GM12878 (cell line): ENCODE data around the gene SHC3. TPM values are rescaled to one million over a fixed set of nuclear protein-coding genes. Genes with fewer than 3 reads are reported as not detected.

ENCODE experiments used
- ATAC-seq: fragments of 200-7000 bp; cut with Tn5 transposase; 3 replicates; pipeline ENCODE4 v1.9.1; 2020; ENCODE audit warnings: mild to moderate bottlenecking, moderate library complexity
- BruUV-seq: library from RNA; stranded (reverse); fragments of 400-500 nt; replicated peaks from 2 replicates; lab custom pipeline; 2021; lab: Mats Ljungman, UMichigan
- CTCF ChIA-PET: fragments of 300-600 bp; sonication (Branson Sonifier 250); formaldehyde crosslinking; extraction: SDS; loops from one replicate; lab custom pipeline; 2021; ENCODE audit warnings: inconsistent platforms; lab: Yijun Ruan, JAX
- POLR2A ChIA-PET: fragments of 350-600 bp; formaldehyde crosslinking; extraction: SDS; loops from one replicate; lab custom pipeline; 2021; ENCODE audit warnings: inconsistent platforms; lab: Charles Lee
- RAD21 ChIA-PET: fragments of 300-600 bp; sonication (Branson Sonifier 250); formaldehyde crosslinking; loops from one replicate; lab custom pipeline; 2023; ENCODE audit warnings: antibody characterized with exemption; ENCODE audit not compliant: unreplicated experiment; lab: Charles Lee
- SMC1A ChIA-PET: fragments of 300-600 bp; sonication (Branson Sonifier 250); formaldehyde crosslinking; loops from one replicate; lab custom pipeline; 2023; ENCODE audit not compliant: unreplicated experiment, uncharacterized antibody; lab: Charles Lee
- DNase-seq: peaks from one replicate; pipeline ENCODE4 v3.0.0-alpha.2; 2011; ENCODE audit warnings: low read depth, low spot score
- FAIRE-seq: peaks from 3 replicates; lab custom pipeline; 2011; peaks lifted over from hg19 to GRCh38; lab: Jason Lieb, UNC
- H2AFZ ChIP-seq: 2 replicates; pipeline ENCODE4 v1.6.0; 2011; ENCODE audit warnings: low read depth, low read length, control low read depth; ENCODE audit not compliant: control insufficient read depth
- H3K27ac ChIP-seq: 2 replicates; pipeline ENCODE4 v1.5.1; 2011; ENCODE audit warnings: control low read depth; ENCODE audit not compliant: control insufficient read depth, insufficient read depth
- H3K27me3 ChIP-seq, 2 experiments: replicated peaks in 1 of 2; 2 replicates each; pipeline versions ENCODE4 v1.6.0 to v1.6.1; 2011; ENCODE audit warnings: low read length in 1 of 2; ENCODE audit not compliant: control insufficient read depth in 2 of 2, insufficient read depth in 2 of 2
- H3K36me3 ChIP-seq, 2 experiments: 2 replicates each; pipeline ENCODE4 v1.5.1; 2011; ENCODE audit warnings: low read length in 1 of 2; ENCODE audit not compliant: control insufficient read depth in 2 of 2, insufficient read depth in 2 of 2
- H3K4me1 ChIP-seq: 2 replicates; pipeline ENCODE4 v1.6.1; 2011; ENCODE audit warnings: mild to moderate bottlenecking, low read length, moderate library complexity, mixed read lengths; ENCODE audit not compliant: control insufficient read depth, insufficient read depth
- H3K4me2 ChIP-seq: 2 replicates; pipeline ENCODE4 v1.6.0; 2011; ENCODE audit warnings: control low read depth; ENCODE audit not compliant: control insufficient read depth, insufficient read depth
- H3K4me3 ChIP-seq: fragments of 200-600 bp; sonication (generic); 2 replicates; pipeline ENCODE4 v1.5.1; 2016
- H3K79me2 ChIP-seq: 2 replicates; pipeline ENCODE4 v1.6.0; 2011; ENCODE audit warnings: low read length; ENCODE audit not compliant: control insufficient read depth, insufficient read depth
- H3K9ac ChIP-seq: 2 replicates; pipeline ENCODE4 v1.8.0; 2011; ENCODE audit warnings: low read length, control low read depth, mixed read lengths; ENCODE audit not compliant: control insufficient read depth, insufficient read depth
- H3K9me3 ChIP-seq: replicated peaks from 3 replicates; pipeline ENCODE4 v1.5.1; 2011; ENCODE audit warnings: mild to moderate bottlenecking, low read length; ENCODE audit not compliant: control insufficient read depth, insufficient read depth
- H4K20me1 ChIP-seq: 2 replicates; pipeline ENCODE4 v1.6.0; 2011; ENCODE audit not compliant: control insufficient read depth, insufficient read depth
- NFYA ChIP-seq: IDR thresholded peaks from 2 replicates; pipeline ENCODE4 v1.6.1; 2011; ENCODE audit warnings: low read depth, mild to moderate bottlenecking, low read length, improper control_type of control experiment, borderline replicate concordance
- RCOR1 ChIP-seq: conservative IDR thresholded peaks from 2 replicates; pipeline ENCODE4 v1.6.1; 2012; ENCODE audit warnings: low read depth, low read length, improper control_type of control experiment
- WGBS: methylation state at CpG from one replicate; pipeline ENCODE4 v1.1.6; 2016; ENCODE audit warnings: low lambda C conversion rate; ENCODE audit not compliant: insufficient replicate concordance, insufficient coverage; ENCODE audit errors: missing lambda C conversion rate; 5-methylcytosine and 5-hydroxymethylcytosine counted together
- in situ Hi-C: fragments of 300-500 bp; cut with MboI; formaldehyde crosslinking; loops from 9 replicates; pipeline ENCODE4 v1.14.3; 2018; ENCODE audit warnings: mixed read lengths
- intact Hi-C: fragments of 100-400 bp; cut with micrococcal nuclease; formaldehyde crosslinking; loops from one replicate; pipeline ENCODE4 v1.14.2; 2022; ENCODE audit not compliant: unreplicated experiment
- polyA plus RNA-seq, 11 experiments: library from polyadenylated mRNA; depleted of rRNA in 4 of 11; unstranded in 6 of 11; stranded (reverse) in 5 of 11; fragments of >200 nt; fragmentation: Nextera tagmentation in 4 of 11; fragmentation: Illumina TruSeq in 1 of 11; extraction: Ambion mirVana in 4 of 11; extraction: Trizol in 1 of 11; gene quantifications; 1 replicate in 1 of 11; 2 replicates in 10 of 11; pipeline versions ENCODE4 v1.2.1 to v1.2.3, GENCODE V29; 2011 to 2016; ENCODE audit warnings: inconsistent platforms in 2 of 11, missing spikeins in 2 of 11, low read depth in 1 of 11
- total RNA-seq, 4 experiments: library from RNA; depleted of rRNA in 3 of 4; stranded (reverse); fragments of >200 nt in 3 of 4; fragmentation: Illumina TruSeq in 1 of 4; extraction: Trizol in 1 of 4; gene quantifications; 2 replicates each; pipeline versions ENCODE4 v1.2.1 to v1.2.3, GENCODE V29; 2013 to 2021
- TF ChIP-seq, protein P1 (sequence below): IDR thresholded peaks from 2 replicates; pipeline ENCODE4 v1.6.1; 2012; ENCODE audit warnings: improper control_type of control experiment, low read depth, low read length; ENCODE audit not compliant: insufficient replicate concordance
- TF ChIP-seq, protein P2 (sequence below): fragments of 450-650 bp; IDR thresholded peaks from 2 replicates; pipeline ENCODE4 v1.6.1; 2017; ENCODE audit warnings: mild to moderate bottlenecking, moderate library complexity
- TF ChIP-seq, protein P3 (sequence below): fragments of 450-650 bp; IDR thresholded peaks from 2 replicates; pipeline ENCODE4 v1.6.1; 2016; ENCODE audit warnings: mild to moderate bottlenecking, moderate library complexity, borderline replicate concordance

SHC3 gene
- total and polyA plus RNA-seq, 10 of the 15 experiments (the other 5 are each of a cell fraction or from before 2014, with no cell fraction given) = 0.01 to 0.06 TPM; not detected in 8

DNA sequence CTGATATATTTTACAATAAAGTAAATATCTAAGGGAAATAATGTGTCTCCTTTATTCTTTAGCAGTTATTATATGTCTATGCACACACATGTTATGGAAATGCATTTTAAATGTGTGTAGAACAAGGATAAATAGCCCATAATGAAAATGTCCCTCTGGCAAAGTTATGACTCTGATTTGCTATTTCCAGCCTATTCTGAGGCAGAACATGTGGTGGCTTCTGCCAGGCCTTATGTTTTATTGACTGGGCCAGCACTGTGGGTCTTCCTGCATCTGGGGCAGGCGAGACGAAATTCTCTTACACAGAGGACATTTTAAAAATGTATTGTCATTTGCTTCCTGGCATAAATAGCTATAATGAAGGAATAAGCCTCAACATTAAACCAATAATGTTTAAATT, 134.5 kb downstream of the SHC3 start (continued):
- TF ChIP-seq, protein P1, sequence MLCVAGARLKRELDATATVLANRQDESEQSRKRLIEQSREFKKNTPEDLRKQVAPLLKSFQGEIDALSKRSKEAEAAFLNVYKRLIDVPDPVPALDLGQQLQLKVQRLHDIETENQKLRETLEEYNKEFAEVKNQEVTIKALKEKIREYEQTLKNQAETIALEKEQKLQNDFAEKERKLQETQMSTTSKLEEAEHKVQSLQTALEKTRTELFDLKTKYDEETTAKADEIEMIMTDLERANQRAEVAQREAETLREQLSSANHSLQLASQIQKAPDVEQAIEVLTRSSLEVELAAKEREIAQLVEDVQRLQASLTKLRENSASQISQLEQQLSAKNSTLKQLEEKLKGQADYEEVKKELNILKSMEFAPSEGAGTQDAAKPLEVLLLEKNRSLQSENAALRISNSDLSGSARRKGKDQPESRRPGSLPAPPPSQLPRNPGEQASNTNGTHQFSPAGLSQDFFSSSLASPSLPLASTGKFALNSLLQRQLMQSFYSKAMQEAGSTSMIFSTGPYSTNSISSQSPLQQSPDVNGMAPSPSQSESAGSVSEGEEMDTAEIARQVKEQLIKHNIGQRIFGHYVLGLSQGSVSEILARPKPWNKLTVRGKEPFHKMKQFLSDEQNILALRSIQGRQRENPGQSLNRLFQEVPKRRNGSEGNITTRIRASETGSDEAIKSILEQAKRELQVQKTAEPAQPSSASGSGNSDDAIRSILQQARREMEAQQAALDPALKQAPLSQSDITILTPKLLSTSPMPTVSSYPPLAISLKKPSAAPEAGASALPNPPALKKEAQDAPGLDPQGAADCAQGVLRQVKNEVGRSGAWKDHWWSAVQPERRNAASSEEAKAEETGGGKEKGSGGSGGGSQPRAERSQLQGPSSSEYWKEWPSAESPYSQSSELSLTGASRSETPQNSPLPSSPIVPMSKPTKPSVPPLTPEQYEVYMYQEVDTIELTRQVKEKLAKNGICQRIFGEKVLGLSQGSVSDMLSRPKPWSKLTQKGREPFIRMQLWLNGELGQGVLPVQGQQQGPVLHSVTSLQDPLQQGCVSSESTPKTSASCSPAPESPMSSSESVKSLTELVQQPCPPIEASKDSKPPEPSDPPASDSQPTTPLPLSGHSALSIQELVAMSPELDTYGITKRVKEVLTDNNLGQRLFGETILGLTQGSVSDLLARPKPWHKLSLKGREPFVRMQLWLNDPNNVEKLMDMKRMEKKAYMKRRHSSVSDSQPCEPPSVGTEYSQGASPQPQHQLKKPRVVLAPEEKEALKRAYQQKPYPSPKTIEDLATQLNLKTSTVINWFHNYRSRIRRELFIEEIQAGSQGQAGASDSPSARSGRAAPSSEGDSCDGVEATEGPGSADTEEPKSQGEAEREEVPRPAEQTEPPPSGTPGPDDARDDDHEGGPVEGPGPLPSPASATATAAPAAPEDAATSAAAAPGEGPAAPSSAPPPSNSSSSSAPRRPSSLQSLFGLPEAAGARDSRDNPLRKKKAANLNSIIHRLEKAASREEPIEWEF = no peak

DNA sequence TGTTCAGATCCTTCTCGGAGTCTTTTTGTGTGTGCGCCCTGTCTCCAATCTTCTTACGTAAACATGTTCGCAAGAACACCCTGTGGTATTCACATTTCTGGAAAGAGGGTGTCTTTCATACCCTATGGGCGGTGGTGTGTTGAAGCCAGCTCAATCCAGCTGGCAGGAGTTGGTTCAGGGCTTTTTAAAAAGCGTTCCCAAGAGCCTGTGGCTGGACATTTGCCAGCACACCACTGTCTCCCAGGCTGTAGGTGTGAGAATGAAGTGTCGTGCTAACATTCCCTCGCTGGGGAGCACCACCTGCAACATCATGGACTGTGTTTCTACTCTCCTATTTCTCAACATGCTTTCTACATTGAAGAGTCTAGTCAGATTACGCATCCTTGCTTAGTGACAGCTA, 135.6 kb downstream of the SHC3 start:
- H3K4me1 ChIP-seq = no peaks in the 10 kb centered on the region
- H2AFZ ChIP-seq = no peak overlapping the region
- 54% methylated on average over 9 of the region's 9 CpGs for whole genome bisulfite sequencing
- no peaks in the 10 kb centered on the region for H3K79me2 ChIP-seq
- H3K9me3 ChIP-seq = no peaks in the 10 kb centered on the region
- ChIA-PET RAD21 (no interaction called here), POLR2A (no interaction called here), CTCF (no interaction called here), SMC1A (no interaction called here)
- no peak overlapping the region for H3K4me3 ChIP-seq
- no peaks in the 10 kb centered on the region for H3K27me3 ChIP-seq
- no TSS peak for BruUV-seq
- H4K20me1 ChIP-seq = no peaks in the 10 kb centered on the region
- in situ Hi-C loops (no loop called here), intact Hi-C loops (no loop called here)
- DNase-seq (no peak), ATAC-seq (no peak), FAIRE-seq (no peak)
- H3K36me3 ChIP-seq = no peaks in the 10 kb centered on the region
- no peak overlapping the region for H3K4me2 ChIP-seq
- no peak overlapping the region for H3K27ac ChIP-seq
- H3K9ac ChIP-seq = no peak overlapping the region
- TF ChIP-seq, protein P2, sequence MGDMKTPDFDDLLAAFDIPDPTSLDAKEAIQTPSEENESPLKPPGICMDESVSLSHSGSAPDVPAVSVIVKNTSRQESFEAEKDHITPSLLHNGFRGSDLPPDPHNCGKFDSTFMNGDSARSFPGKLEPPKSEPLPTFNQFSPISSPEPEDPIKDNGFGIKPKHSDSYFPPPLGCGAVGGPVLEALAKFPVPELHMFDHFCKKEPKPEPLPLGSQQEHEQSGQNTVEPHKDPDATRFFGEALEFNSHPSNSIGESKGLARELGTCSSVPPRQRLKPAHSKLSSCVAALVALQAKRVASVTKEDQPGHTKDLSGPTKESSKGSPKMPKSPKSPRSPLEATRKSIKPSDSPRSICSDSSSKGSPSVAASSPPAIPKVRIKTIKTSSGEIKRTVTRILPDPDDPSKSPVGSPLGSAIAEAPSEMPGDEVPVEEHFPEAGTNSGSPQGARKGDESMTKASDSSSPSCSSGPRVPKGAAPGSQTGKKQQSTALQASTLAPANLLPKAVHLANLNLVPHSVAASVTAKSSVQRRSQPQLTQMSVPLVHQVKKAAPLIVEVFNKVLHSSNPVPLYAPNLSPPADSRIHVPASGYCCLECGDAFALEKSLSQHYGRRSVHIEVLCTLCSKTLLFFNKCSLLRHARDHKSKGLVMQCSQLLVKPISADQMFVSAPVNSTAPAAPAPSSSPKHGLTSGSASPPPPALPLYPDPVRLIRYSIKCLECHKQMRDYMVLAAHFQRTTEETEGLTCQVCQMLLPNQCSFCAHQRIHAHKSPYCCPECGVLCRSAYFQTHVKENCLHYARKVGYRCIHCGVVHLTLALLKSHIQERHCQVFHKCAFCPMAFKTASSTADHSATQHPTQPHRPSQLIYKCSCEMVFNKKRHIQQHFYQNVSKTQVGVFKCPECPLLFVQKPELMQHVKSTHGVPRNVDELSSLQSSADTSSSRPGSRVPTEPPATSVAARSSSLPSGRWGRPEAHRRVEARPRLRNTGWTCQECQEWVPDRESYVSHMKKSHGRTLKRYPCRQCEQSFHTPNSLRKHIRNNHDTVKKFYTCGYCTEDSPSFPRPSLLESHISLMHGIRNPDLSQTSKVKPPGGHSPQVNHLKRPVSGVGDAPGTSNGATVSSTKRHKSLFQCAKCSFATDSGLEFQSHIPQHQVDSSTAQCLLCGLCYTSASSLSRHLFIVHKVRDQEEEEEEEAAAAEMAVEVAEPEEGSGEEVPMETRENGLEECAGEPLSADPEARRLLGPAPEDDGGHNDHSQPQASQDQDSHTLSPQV = no peak
- TF ChIP-seq RCOR1 = no peak
- TF ChIP-seq, protein P3, sequence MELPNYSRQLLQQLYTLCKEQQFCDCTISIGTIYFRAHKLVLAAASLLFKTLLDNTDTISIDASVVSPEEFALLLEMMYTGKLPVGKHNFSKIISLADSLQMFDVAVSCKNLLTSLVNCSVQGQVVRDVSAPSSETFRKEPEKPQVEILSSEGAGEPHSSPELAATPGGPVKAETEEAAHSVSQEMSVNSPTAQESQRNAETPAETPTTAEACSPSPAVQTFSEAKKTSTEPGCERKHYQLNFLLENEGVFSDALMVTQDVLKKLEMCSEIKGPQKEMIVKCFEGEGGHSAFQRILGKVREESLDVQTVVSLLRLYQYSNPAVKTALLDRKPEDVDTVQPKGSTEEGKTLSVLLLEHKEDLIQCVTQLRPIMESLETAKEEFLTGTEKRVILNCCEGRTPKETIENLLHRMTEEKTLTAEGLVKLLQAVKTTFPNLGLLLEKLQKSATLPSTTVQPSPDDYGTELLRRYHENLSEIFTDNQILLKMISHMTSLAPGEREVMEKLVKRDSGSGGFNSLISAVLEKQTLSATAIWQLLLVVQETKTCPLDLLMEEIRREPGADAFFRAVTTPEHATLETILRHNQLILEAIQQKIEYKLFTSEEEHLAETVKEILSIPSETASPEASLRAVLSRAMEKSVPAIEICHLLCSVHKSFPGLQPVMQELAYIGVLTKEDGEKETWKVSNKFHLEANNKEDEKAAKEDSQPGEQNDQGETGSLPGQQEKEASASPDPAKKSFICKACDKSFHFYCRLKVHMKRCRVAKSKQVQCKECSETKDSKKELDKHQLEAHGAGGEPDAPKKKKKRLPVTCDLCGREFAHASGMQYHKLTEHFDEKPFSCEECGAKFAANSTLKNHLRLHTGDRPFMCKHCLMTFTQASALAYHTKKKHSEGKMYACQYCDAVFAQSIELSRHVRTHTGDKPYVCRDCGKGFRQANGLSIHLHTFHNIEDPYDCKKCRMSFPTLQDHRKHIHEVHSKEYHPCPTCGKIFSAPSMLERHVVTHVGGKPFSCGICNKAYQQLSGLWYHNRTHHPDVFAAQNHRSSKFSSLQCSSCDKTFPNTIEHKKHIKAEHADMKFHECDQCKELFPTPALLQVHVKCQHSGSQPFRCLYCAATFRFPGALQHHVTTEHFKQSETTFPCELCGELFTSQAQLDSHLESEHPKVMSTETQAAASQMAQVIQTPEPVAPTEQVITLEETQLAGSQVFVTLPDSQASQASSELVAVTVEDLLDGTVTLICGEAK = no peak
- no peak for TF ChIP-seq NFYA
